K562 (cell line): ENCODE results near the gene DYNC2I2. TPM values are rescaled to one million over a fixed set of nuclear protein-coding genes. Genes with fewer than 3 reads are reported as not detected.

Experiments
- ATAC-seq: fragments of 200-7000 bp; cut with Tn5 transposase; 3 replicates; pipeline ENCODE4 v1.9.1; 2020; ENCODE audit warnings: moderate library complexity
- BruUV-seq: library from RNA; stranded (reverse); fragments of 400-500 nt; replicated peaks from 2 replicates; lab custom pipeline; 2021; lab: Mats Ljungman, UMichigan
- CTCF ChIA-PET: fragments of 300-600 bp; formaldehyde crosslinking; extraction: SDS; loops from one replicate; lab custom pipeline; 2021; ENCODE audit warnings: low intra/inter-chr PET ratio; lab: Yijun Ruan, JAX
- POLR2A ChIA-PET: fragments of 300-600, 350-650 bp; sonication (Branson Sonifier 250); formaldehyde crosslinking; extraction: SDS; loops from one replicate; lab custom pipeline; 2021; ENCODE audit warnings: antibody characterized with exemption, inconsistent platforms; lab: Yijun Ruan, JAX
- DNase-seq, 4 experiments: peaks; one replicate each; pipeline versions ENCODE4 v3.0.0 to v3.0.0-alpha.2; 2011 to 2018; ENCODE audit warnings: low spot score in 3 of 4, mixed read lengths in 3 of 4; ENCODE audit errors: extremely low read depth in 1 of 4
- FAIRE-seq: peaks from 2 replicates; lab custom pipeline; 2011; peaks lifted over from hg19 to GRCh38; lab: Jason Lieb, UNC
- H2AFZ ChIP-seq: 2 replicates; pipeline ENCODE4 v1.6.0; 2011; ENCODE audit warnings: low read depth, low read length, control low read depth, inconsistent platforms
- H3K27ac ChIP-seq: fragments of 200-600 bp; 3 replicates; pipeline ENCODE4 v1.8.0; 2011; ENCODE audit warnings: low read depth, mild to moderate bottlenecking, control low read depth, inconsistent platforms, low read length, moderate library complexity, mixed read lengths; ENCODE audit errors: extremely low read depth
- H3K27me3 ChIP-seq, 2 experiments: fragments of 300-600 bp in 1 of 2; 2 replicates in 1 of 2; 3 replicates in 1 of 2; pipeline versions ENCODE4 v1.6.0 to v1.8.0; 2011; ENCODE audit warnings: inconsistent platforms in 2 of 2, low read length in 2 of 2, mild to moderate bottlenecking in 1 of 2, mixed read lengths in 1 of 2, moderate library complexity in 1 of 2; ENCODE audit not compliant: control insufficient read depth in 2 of 2, insufficient read depth in 2 of 2
- H3K36me3 ChIP-seq: fragments of 300-600 bp; 3 replicates; pipeline ENCODE4 v1.8.0; 2011; ENCODE audit warnings: mild to moderate bottlenecking, low read length, inconsistent platforms; ENCODE audit not compliant: control insufficient read depth, insufficient read depth
- H3K4me1 ChIP-seq, 2 experiments: fragments of 200-600 bp in 1 of 2; replicated peaks in 1 of 2; 2 replicates in 1 of 2; 3 replicates in 1 of 2; pipeline versions ENCODE4 v1.5.1 to v1.8.0; 2011; ENCODE audit warnings: inconsistent platforms in 2 of 2, low read length in 2 of 2, mild to moderate bottlenecking in 1 of 2, mixed read lengths in 1 of 2, moderate library complexity in 1 of 2; ENCODE audit not compliant: control insufficient read depth in 2 of 2, insufficient read depth in 2 of 2
- H3K4me2 ChIP-seq: 2 replicates; pipeline ENCODE4 v1.6.1; 2011; ENCODE audit warnings: low read length, control low read depth, inconsistent platforms, mixed read lengths; ENCODE audit not compliant: insufficient read depth
- H3K4me3 ChIP-seq: fragments of 200-600 bp; sonication (generic), shearing (Covaris generic); 2 replicates; pipeline ENCODE4 v1.5.1; 2016; ENCODE audit warnings: control low read depth, inconsistent platforms
- H3K79me2 ChIP-seq: fragments of 200-600 bp; 3 replicates; pipeline ENCODE4 v1.8.0; 2011; ENCODE audit warnings: low read length, inconsistent platforms; ENCODE audit not compliant: control insufficient read depth, insufficient read depth
- H3K9ac ChIP-seq, 2 experiments: 2 replicates each; pipeline versions ENCODE4 v1.6.0 to v1.6.1; 2011; ENCODE audit warnings: low read depth in 2 of 2, low read length in 2 of 2, control low read depth in 1 of 2, inconsistent platforms in 1 of 2, mild to moderate bottlenecking in 1 of 2, mixed read lengths in 1 of 2; ENCODE audit not compliant: insufficient read depth in 1 of 2
- H3K9me1 ChIP-seq: one replicate; pipeline ENCODE4 v1.6.0; 2011; ENCODE audit warnings: inconsistent platforms, mild to moderate bottlenecking, low read length, moderate library complexity; ENCODE audit not compliant: control insufficient read depth, insufficient read depth
- H3K9me3 ChIP-seq: replicated peaks from 2 replicates; pipeline ENCODE4 v1.5.1; 2011; ENCODE audit warnings: low read depth, low read length, inconsistent platforms; ENCODE audit not compliant: control insufficient read depth, insufficient read depth
- H4K20me1 ChIP-seq: replicated peaks from 2 replicates; pipeline ENCODE4 v1.6.1; 2011; ENCODE audit warnings: low read length, inconsistent platforms, mixed read lengths; ENCODE audit not compliant: control insufficient read depth, insufficient read depth
- ARID2 ChIP-seq: fragments of 450-650 bp; IDR thresholded peaks from 2 replicates; pipeline ENCODE4 v1.6.1; 2017; ENCODE audit warnings: antibody characterized with exemption, mild to moderate bottlenecking
- BCOR ChIP-seq: fragments of 450-650 bp; IDR thresholded peaks from 2 replicates; pipeline ENCODE4 v1.6.1; 2016
- CXXC5 ChIP-seq: fragments of 250-450 bp; sonication (Bioruptor Pico); IDR thresholded peaks from 2 replicates; pipeline ENCODE4 v1.8.0; 2022; ENCODE audit warnings: inconsistent platforms, mild to moderate bottlenecking, moderate library complexity
- MAZ ChIP-seq, 2 experiments: fragments of 450-650 bp in 1 of 2; sonication (generic) in 1 of 2; formaldehyde crosslinking; IDR thresholded peaks in 1 of 2; conservative IDR thresholded peaks in 1 of 2; 2 replicates each; pipeline versions ENCODE4 v1.4.0 to v1.5.0; 2020; ENCODE audit warnings: mild to moderate bottlenecking in 1 of 2, missing genetic modification reagents in 1 of 2
- NR1H2 ChIP-seq: sonication (generic); formaldehyde crosslinking; IDR thresholded peaks from 2 replicates; pipeline ENCODE4 v1.4.0; 2020; ENCODE audit warnings: mild to moderate bottlenecking, missing genetic modification reagents
- SIN3A ChIP-seq, 2 experiments: fragments of 150-350 bp in 1 of 2; IDR thresholded peaks; 2 replicates each; pipeline ENCODE4 v1.6.1; 2011 to 2016; ENCODE audit warnings: borderline replicate concordance in 2 of 2, low read depth in 2 of 2, low read length in 2 of 2, mild to moderate bottlenecking in 2 of 2, moderate library complexity in 2 of 2; ENCODE audit not compliant: control insufficient read depth in 1 of 2
- YY1 ChIP-seq, 3 experiments: IDR thresholded peaks; 2 replicates each; pipeline ENCODE4 v1.6.1; 2011; ENCODE audit warnings: low read length in 2 of 3, mild to moderate bottlenecking in 2 of 3, moderate library complexity in 2 of 3, borderline replicate concordance in 1 of 3, control low read depth in 1 of 3, low read depth in 1 of 3; ENCODE audit not compliant: insufficient read depth in 3 of 3, insufficient replicate concordance in 2 of 3, control insufficient read depth in 1 of 3, insufficient read length in 1 of 3; ENCODE audit errors: extremely low read depth in 1 of 3
- ZNF12 ChIP-seq: sonication (generic); formaldehyde crosslinking; IDR thresholded peaks from 2 replicates; pipeline ENCODE4 v1.4.0; 2020; ENCODE audit warnings: mild to moderate bottlenecking, missing genetic modification reagents
- WGBS: fragments of 100-300 bp; shearing (Covaris generic); methylation state at CpG from one replicate; pipeline ENCODE4 v1.1.6; 2016; ENCODE audit warnings: low coverage, mixed read lengths; ENCODE audit not compliant: insufficient coverage; ENCODE audit errors: missing lambda C conversion rate; 5-methylcytosine and 5-hydroxymethylcytosine counted together
- in situ Hi-C: fragments of 300-500 bp; cut with MboI; formaldehyde crosslinking; loops from 4 replicates; pipeline ENCODE4 v1.15.0; 2018; ENCODE audit warnings: inconsistent platforms, mixed read lengths
- intact Hi-C: fragments of 100-400 bp; cut with micrococcal nuclease; formaldehyde crosslinking; loops from 2 replicates; pipeline ENCODE4 v1.14.2; 2022
- polyA plus RNA-seq, 8 experiments: library from polyadenylated mRNA; depleted of rRNA in 4 of 8; stranded (reverse) in 5 of 8; unstranded in 3 of 8; fragments of >200 nt; fragmentation: Nextera tagmentation in 2 of 8; fragmentation: Illumina TruSeq in 1 of 8; extraction: Ambion mirVana in 2 of 8; extraction: Trizol in 1 of 8; gene quantifications; 2 replicates each; pipeline versions ENCODE4 v1.2.1 to v1.2.3, GENCODE V29; 2011 to 2014; ENCODE audit warnings: inconsistent platforms in 1 of 8, missing spikeins in 1 of 8
- total RNA-seq, 7 experiments: library from RNA; depleted of rRNA in 6 of 7; stranded (reverse); fragments of >200 nt in 6 of 7; fragmentation: Illumina TruSeq in 2 of 7; extraction: Trizol in 2 of 7; gene quantifications; 2 replicates each; pipeline versions ENCODE4 v1.2.1 to v1.2.3, GENCODE V29; 2011 to 2021; ENCODE audit warnings: low replicate concordance in 1 of 7
- TF ChIP-seq, protein P1 (sequence below): fragments of 450-650 bp; IDR thresholded peaks from 2 replicates; pipeline ENCODE4 v1.6.1; 2016; ENCODE audit warnings: low read depth, mild to moderate bottlenecking, moderate library complexity
- TF ChIP-seq, protein P2 (sequence below): fragments of 250-450 bp; sonication (Bioruptor Pico); IDR thresholded peaks from 2 replicates; pipeline ENCODE4 v1.8.0; 2021; ENCODE audit warnings: borderline replicate concordance, mild to moderate bottlenecking, moderate library complexity; ENCODE audit not compliant: poor library complexity, severe bottlenecking
- TF ChIP-seq, protein P3 (sequence below): fragments of 450-650 bp; IDR thresholded peaks from 2 replicates; pipeline ENCODE4 v1.6.1; 2016; ENCODE audit warnings: mild to moderate bottlenecking
- TF ChIP-seq, protein P4 (sequence below): fragments of 250-450 bp; sonication (Bioruptor Pico); IDR thresholded peaks from 2 replicates; pipeline ENCODE4 v1.5.0; 2020; ENCODE audit warnings: mild to moderate bottlenecking

Gene DYNC2I2
- total and polyA plus RNA-seq, 9 of the 15 experiments (the other 6 are each of a cell fraction or from before 2014, with no cell fraction given) = 1.5 to 249 (median 70.0) TPM

DNA sequence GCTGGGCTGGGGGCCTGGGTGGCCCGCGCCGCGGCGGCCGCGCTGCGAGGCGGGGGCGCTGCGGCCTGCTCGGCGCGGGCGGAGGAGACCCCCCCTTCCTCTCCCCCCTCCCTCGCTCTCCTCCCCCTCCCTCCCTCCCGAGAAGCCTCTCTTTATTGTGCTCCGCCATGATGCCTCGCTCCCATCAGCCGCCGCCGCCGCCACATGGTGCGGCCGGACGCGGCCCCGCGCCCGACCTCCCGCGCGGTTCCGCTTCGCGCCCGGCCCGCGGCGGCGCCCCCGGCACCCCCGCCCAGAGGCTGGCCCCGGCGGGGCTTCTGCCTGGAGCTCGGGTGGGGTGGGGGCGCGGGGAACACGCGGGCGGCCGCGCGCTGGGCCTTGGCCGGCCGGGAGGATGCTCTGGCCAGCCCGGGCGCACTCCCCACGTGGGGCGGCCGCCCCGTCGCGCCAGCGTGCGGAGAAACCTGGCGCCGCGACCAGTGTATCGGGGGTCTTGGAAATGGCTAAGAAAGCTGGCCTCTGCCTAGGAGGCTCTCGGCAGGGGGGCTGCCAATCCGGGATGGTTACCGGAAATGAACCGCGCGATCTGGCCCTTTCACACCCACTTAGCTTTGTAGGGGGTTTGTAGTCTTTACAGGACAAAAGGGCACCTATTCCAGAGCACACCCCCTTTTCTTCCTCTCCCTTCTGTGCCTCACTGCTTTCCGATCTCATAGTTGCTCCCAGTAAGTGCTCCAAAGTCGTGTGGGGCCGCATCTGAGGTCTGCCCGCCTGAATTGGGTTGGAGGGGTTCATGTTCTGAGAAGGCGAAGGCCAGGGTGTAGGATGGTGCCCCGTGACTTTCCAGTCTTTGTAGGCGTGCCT, 33.4 kb upstream of the DYNC2I2 start:
- H3K27me3 ChIP-seq = no peaks in the 10 kb centered on the region
- peak overlapping the region; percentile 92 to 94 for H3K9ac ChIP-seq
- in situ Hi-C loops (loop anchor here (10.0 kb wide), 3 partner anchors 445 to 1095 kb away; no protein-coding TSS in a partner anchor), intact Hi-C loops (loop anchor here (1.0 to 10.0 kb wide), 4 partner anchors 34 to 985 kb away; partner anchors contain the start of genes CIZ1, DYNC2I2, GOLGA2 and SWI5)
- peaks cover 47% of the 10 kb centered on the region for H3K36me3 ChIP-seq
- peak overlapping the region; percentile 88 for H3K27ac ChIP-seq
- no peaks in the 10 kb centered on the region for H3K9me3 ChIP-seq
- BruUV-seq = no TSS peak
- POLR2A ChIA-PET = interaction anchor here (0.6 to 2.6 kb wide), 6 partner anchors 7 to 1856 kb away, joined by 3 to 10 read pairs (median 4); no protein-coding TSS in a partner anchor
- H3K4me1 ChIP-seq = peaks cover 19 to 27% of the 10 kb centered on the region in 2 experiments
- CTCF ChIA-PET = no interaction called here
- peak overlapping the region; percentile 20; the same call in 1 of the 2 replicates for H2AFZ ChIP-seq
- H3K4me3 ChIP-seq = peak overlapping the region; percentile 71
- peaks cover 58% of the 10 kb centered on the region for H3K79me2 ChIP-seq
- FAIRE-seq (no peak), DNase-seq (peak; percentile 85 to 93 (median 90)), ATAC-seq (peak; percentile 2; the same call in 1 of the 3 replicates)
- under 1% methylated on average over 63 of the region's 83 CpGs for WGBS
- H4K20me1 ChIP-seq = peaks cover 14% of the 10 kb centered on the region
- no peaks in the 10 kb centered on the region for H3K9me1 ChIP-seq
- peak overlapping the region; percentile 98 for H3K4me2 ChIP-seq
- TF ChIP-seq, protein P1, sequence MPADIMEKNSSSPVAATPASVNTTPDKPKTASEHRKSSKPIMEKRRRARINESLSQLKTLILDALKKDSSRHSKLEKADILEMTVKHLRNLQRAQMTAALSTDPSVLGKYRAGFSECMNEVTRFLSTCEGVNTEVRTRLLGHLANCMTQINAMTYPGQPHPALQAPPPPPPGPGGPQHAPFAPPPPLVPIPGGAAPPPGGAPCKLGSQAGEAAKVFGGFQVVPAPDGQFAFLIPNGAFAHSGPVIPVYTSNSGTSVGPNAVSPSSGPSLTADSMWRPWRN = no peak
- TF ChIP-seq ZNF12 (CRISPR knock-in tag) (peak; percentile 59; the same call in 1 of the 2 replicates), ARID2 (no peak), NR1H2 (no peak), CXXC5 (CRISPR knock-in tag) (peak; percentile 40), YY1 (IDR thresholded peaks at IDR 0.05; ENCODE audit: borderline replicate concordance in 1 of 3, control insufficient read depth in 1 of 3, extremely low read depth in 1 of 3, insufficient read depth in 3 of 3, insufficient read length in 1 of 3, insufficient replicate concordance in 2 of 3, low read depth in 1 of 3, low read length in 2 of 3) (peak in 2 of 3 experiments; percentile 27 to 75), MAZ (CRISPR knock-in tag; conservative IDR thresholded peaks at IDR 0.05 in 1 of 2, IDR thresholded peaks at IDR 0.05 in 1 of 2) (0 out of 4 replicates have a peak, but pooled peaks of 1 of the 2 experiments have one; percentile 41), BCOR (0 out of 2 replicates have a peak, but pooled peaks have one; percentile 15), SIN3A (IDR thresholded peaks at IDR 0.05; ENCODE audit: borderline replicate concordance in 2 of 2, control insufficient read depth in 1 of 2, low read depth in 2 of 2, low read length in 2 of 2) (peak in 1 of 2 experiments; percentile 80; a peak in 3 of 4 replicates)
- TF ChIP-seq, protein P2, sequence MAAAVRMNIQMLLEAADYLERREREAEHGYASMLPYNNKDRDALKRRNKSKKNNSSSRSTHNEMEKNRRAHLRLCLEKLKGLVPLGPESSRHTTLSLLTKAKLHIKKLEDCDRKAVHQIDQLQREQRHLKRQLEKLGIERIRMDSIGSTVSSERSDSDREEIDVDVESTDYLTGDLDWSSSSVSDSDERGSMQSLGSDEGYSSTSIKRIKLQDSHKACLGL (CRISPR knock-in tag) = peak; percentile 85
- TF ChIP-seq, protein P3, sequence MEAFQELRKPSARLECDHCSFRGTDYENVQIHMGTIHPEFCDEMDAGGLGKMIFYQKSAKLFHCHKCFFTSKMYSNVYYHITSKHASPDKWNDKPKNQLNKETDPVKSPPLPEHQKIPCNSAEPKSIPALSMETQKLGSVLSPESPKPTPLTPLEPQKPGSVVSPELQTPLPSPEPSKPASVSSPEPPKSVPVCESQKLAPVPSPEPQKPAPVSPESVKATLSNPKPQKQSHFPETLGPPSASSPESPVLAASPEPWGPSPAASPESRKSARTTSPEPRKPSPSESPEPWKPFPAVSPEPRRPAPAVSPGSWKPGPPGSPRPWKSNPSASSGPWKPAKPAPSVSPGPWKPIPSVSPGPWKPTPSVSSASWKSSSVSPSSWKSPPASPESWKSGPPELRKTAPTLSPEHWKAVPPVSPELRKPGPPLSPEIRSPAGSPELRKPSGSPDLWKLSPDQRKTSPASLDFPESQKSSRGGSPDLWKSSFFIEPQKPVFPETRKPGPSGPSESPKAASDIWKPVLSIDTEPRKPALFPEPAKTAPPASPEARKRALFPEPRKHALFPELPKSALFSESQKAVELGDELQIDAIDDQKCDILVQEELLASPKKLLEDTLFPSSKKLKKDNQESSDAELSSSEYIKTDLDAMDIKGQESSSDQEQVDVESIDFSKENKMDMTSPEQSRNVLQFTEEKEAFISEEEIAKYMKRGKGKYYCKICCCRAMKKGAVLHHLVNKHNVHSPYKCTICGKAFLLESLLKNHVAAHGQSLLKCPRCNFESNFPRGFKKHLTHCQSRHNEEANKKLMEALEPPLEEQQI = no peak
- TF ChIP-seq, protein P4, sequence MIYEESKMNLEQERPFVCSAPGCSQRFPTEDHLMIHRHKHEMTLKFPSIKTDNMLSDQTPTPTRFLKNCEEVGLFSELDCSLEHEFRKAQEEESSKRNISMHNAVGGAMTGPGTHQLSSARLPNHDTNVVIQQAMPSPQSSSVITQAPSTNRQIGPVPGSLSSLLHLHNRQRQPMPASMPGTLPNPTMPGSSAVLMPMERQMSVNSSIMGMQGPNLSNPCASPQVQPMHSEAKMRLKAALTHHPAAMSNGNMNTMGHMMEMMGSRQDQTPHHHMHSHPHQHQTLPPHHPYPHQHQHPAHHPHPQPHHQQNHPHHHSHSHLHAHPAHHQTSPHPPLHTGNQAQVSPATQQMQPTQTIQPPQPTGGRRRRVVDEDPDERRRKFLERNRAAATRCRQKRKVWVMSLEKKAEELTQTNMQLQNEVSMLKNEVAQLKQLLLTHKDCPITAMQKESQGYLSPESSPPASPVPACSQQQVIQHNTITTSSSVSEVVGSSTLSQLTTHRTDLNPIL (CRISPR knock-in tag) = no peak
